H1 (cell line): Measurements from ENCODE around the gene CTSL. TPM values are rescaled to one million over a fixed set of nuclear protein-coding genes. Genes with fewer than 3 reads are reported as not detected.

Experiments
- JUND ChIP-seq: IDR thresholded peaks from 2 replicates; pipeline ENCODE4 v1.6.1; 2011; ENCODE audit warnings: mild to moderate bottlenecking, improper control_type of control experiment, low read length
- NRF1 ChIP-seq: IDR thresholded peaks from 2 replicates; pipeline ENCODE4 v1.6.1; 2011; ENCODE audit warnings: mild to moderate bottlenecking, low read depth, low read length, improper control_type of control experiment
- POLR2A ChIP-seq, 2 experiments: IDR thresholded peaks; 1 replicate in 1 of 2; 2 replicates in 1 of 2; pipeline ENCODE4 v1.6.1; 2011; ENCODE audit warnings: low read depth in 2 of 2, low read length in 2 of 2, mild to moderate bottlenecking in 2 of 2; ENCODE audit errors: control extremely low read depth in 1 of 2
- RFX5 ChIP-seq: IDR thresholded peaks from 2 replicates; pipeline ENCODE4 v1.6.1; 2011; ENCODE audit warnings: low read depth, low read length, improper control_type of control experiment, borderline replicate concordance
- polyA plus RNA-seq, 7 experiments: library from polyadenylated mRNA; depleted of rRNA in 3 of 7; stranded (reverse) in 5 of 7; unstranded in 2 of 7; fragments of >200 nt in 5 of 7; fragments of 200-250 nt in 2 of 7; gene quantifications; 1 replicate in 5 of 7; 2 replicates in 1 of 7; 4 replicates in 1 of 7; pipeline versions ENCODE4 v1.2.1 to v1.2.3, GENCODE V29; 2011 to 2013; ENCODE audit warnings: missing spikeins in 2 of 7, mixed read lengths in 2 of 7
- total RNA-seq: library from RNA; stranded (reverse); fragmentation: NEBNext Ultra II Directional; extraction: Animal tissue kit (Norgen Biotek cat#: 25700); gene quantifications from 2 replicates; pipeline ENCODE4 v1.2.1, GENCODE V29; 2021

The CTSL gene
- total and polyA plus RNA-seq, 2 of the 8 experiments (the other 6 are each of a cell fraction or from before 2014, with no cell fraction given), result 34.2 to 38.2 TPM

- TF ChIP-seq NRF1 (no peak), POLR2A (IDR thresholded peaks at IDR 0.05; ENCODE audit: control extremely low read depth in 1 of 2, low read depth in 2 of 2, low read length in 2 of 2) (no peak), JUND (no peak), RFX5 (no peak)
Observed at GRCh38 chr9:87739546-87739945, 13.6 kb downstream of the CTSL start (continued).
